ENCODE measurements around the gene SLX4. TPM values are rescaled to one million over a fixed set of nuclear protein-coding genes. Genes with fewer than 3 reads are reported as not detected.

The SLX4 gene
- total RNA-seq, 1 donor from 2014 or later, result 13.0 TPM

DNA sequence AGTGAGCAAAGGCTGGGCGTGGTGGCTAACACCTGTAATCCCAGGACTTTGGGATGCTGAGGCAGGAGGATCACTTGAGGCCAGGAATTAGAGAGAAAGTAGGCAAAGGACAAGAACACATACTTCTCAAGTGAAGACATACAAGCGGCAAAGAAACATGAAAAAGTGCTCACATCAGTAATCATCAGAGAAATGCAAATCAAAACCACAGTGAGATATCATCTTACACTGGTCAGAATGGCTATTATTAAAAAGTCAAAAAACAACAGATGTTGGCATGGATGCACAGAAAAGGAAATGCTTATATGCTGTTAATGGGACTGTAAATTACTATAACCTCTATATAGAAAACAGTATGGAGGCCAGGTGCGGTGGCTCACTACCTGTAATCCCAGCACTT lies 12.2 kb upstream of the SLX4 start:
- Mint-ChIP-seq H3K4me3 (peak overlapping the region; percentile 62), H3K4me1 (peaks cover 52% of the 10 kb centered on the region), H3K36me3 (ENCODE audit: low read depth) (no peaks in the 10 kb centered on the region), H3K27ac (no peak overlapping the region), H3K9me3 (no peaks in the 10 kb centered on the region), H3K27me3 (no peaks in the 10 kb centered on the region)
- ATAC-seq (ENCODE audit: low read depth) (no peak), DNase-seq (no peak)
- CTCF ChIA-PET, result interaction anchor here (0.9 kb wide), 1 partner anchor 14 kb away, joined by 5 read pairs; no protein-coding TSS in a partner anchor
- intact Hi-C loops (cut with micrococcal nuclease), result no loop called here
- no peak for TF ChIP-seq CTCF (IDR thresholded peaks at IDR 0.05)
- POLR2A ChIA-PET, result interaction anchor here (0.8 kb wide), 1 partner anchor 12 kb away, joined by 7 read pairs; no protein-coding TSS in a partner anchor

DNA sequence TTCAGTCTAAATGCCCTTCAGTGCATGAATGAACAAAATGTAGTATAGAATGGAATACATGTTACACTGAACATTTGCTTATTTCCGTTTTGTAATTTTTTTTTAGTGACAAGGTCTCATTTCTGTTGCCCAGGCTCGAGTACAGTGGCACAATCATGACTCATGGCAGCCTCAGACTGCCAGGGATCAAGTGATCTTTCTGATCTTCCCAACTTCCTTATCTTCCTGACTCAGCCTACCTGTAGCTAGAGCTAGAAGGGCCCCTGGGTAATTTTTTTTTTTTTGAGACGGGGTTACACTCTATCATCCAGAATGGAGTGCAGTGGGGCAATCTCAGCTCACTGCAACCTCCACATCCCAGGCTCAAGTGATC lies 7.3 kb upstream of the SLX4 start:
- CTCF ChIA-PET, result no interaction called here

GRCh38 chr16:3612510-3613466 lies 1.4 kb upstream of the SLX4 start:
- no peak for TF ChIP-seq CTCF (IDR thresholded peaks at IDR 0.05)
- H3K9me3 Mint-ChIP-seq, result no peaks in the 10 kb centered on the region
- H3K4me1 Mint-ChIP-seq, result peaks cover 49% of the 10 kb centered on the region
- peak overlapping the region; percentile 57 for H3K27ac Mint-ChIP-seq
- no peaks in the 10 kb centered on the region for H3K27me3 Mint-ChIP-seq
- peaks cover 26% of the 10 kb centered on the region for H3K36me3 Mint-ChIP-seq (ENCODE audit: low read depth)
- ChIA-PET CTCF (interaction anchor here (0.9 kb wide), 1 partner anchor 32 kb away, joined by 3 read pairs; no protein-coding TSS in a partner anchor), POLR2A (interaction anchor here (0.8 to 1.4 kb wide), 8 partner anchors 9 to 330 kb away, joined by 3 to 8 read pairs (median 5); partner anchors contain the start of gene TRAP1)
- ATAC-seq (ENCODE audit: low read depth), result no peak
- peak overlapping the region; percentile 100 for H3K4me3 Mint-ChIP-seq
- DNase-seq, result no peak
- intact Hi-C loops (cut with micrococcal nuclease), result loop anchor here (5.0 to 10.0 kb wide), 2 partner anchors 458 to 660 kb away; partner anchors contain the start of gene TFAP4

More for the DNA sequence above, 7.3 kb upstream of the SLX4 start:
- H3K36me3 Mint-ChIP-seq (ENCODE audit: low read depth), result peaks cover 21% of the 10 kb centered on the region
- DNase-seq (no peak), ATAC-seq (ENCODE audit: low read depth) (peak; percentile 18)
- H3K27ac Mint-ChIP-seq, result no peak overlapping the region
- intact Hi-C loops (cut with micrococcal nuclease), result loop anchor here (10.0 kb wide), 1 partner anchor 464 kb away; no protein-coding TSS in a partner anchor
- TF ChIP-seq CTCF (IDR thresholded peaks at IDR 0.05), result no peak
- H3K27me3 Mint-ChIP-seq, result no peaks in the 10 kb centered on the region
- POLR2A ChIA-PET, result no interaction called here
- H3K4me1 Mint-ChIP-seq, result peaks cover 35% of the 10 kb centered on the region
- H3K4me3 Mint-ChIP-seq, result no peak overlapping the region
- no peaks in the 10 kb centered on the region for H3K9me3 Mint-ChIP-seq

DNA sequence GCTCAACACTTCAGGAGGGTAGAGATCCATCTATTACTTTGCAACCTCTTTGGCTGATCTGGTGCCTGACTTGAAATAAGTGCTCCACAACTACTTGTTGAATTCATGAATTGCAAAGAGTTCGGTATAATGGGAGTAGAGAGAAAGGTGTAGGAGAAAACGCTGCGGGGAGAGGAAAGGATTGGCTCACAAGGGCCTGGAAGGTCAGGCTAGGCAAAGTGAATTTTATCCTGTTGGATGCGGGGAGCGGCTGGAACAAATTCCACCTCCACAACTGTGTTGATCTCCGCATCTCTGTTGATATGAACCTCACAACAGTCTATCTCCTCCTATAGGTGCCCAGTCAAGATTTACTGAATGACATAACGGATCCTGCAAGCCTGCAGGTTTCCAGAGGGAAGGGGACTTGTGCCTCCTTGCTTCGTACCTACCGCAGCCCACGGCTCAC lies 684 bp downstream of the SLX4 start:
- intact Hi-C loops (cut with micrococcal nuclease), result loop anchor here (1.0 to 10.0 kb wide), 11 partner anchors 16 to 662 kb away; partner anchors contain the start of genes CREBBP, DNASE1, NLRC3 and TFAP4
- no peaks in the 10 kb centered on the region for H3K27me3 Mint-ChIP-seq
- H3K9me3 Mint-ChIP-seq, result no peaks in the 10 kb centered on the region
- ChIA-PET CTCF (no interaction called here), POLR2A (no interaction called here)
- ATAC-seq (ENCODE audit: low read depth) (no peak), DNase-seq (no peak)
- H3K4me3 Mint-ChIP-seq, result peak overlapping the region; percentile 100
- TF ChIP-seq CTCF (IDR thresholded peaks at IDR 0.05), result no peak
- H3K4me1 Mint-ChIP-seq, result peaks cover 61% of the 10 kb centered on the region
- H3K27ac Mint-ChIP-seq, result peak overlapping the region; percentile 47
- H3K36me3 Mint-ChIP-seq (ENCODE audit: low read depth), result peaks cover 30% of the 10 kb centered on the region

All from activated B cell treated with CpG ODN at 0.5 μM for 24 hours (primary cell).